ENCODE results near the gene BUD13.

The BUD13 gene

GRCh38 chr11:116720895-116721294, 51.9 kb downstream of the BUD13 start:
- H3K4me1 ChIP-seq (ENCODE audit: control insufficient read depth in 1 of 2, insufficient read depth in 2 of 2, low read length in 2 of 2), result peaks cover 12 to 16% of the 10 kb centered on the region in 2 donors
- peaks cover 0 to 4% of the 10 kb centered on the region in 2 donors for H3K27me3 ChIP-seq (ENCODE audit: control insufficient read depth in 1 of 2, insufficient read depth in 2 of 2, low read length in 2 of 2)
- no peaks in the 10 kb centered on the region for H3K9me3 ChIP-seq (ENCODE audit: control insufficient read depth in 1 of 2, low read length in 2 of 2)
- no peak overlapping the region for H3K27ac ChIP-seq (ENCODE audit: low read depth, low read length)
- H3K4me3 ChIP-seq (ENCODE audit: low read depth in 1 of 2, low read length in 2 of 2), result no peak overlapping the region
- H3K36me3 ChIP-seq (ENCODE audit: control insufficient read depth in 1 of 2, insufficient read depth in 2 of 2, low read length in 2 of 2), result no peaks in the 10 kb centered on the region
- H3K9ac ChIP-seq (ENCODE audit: low read depth in 1 of 2, low read length in 2 of 2), result no peak overlapping the region

DNA sequence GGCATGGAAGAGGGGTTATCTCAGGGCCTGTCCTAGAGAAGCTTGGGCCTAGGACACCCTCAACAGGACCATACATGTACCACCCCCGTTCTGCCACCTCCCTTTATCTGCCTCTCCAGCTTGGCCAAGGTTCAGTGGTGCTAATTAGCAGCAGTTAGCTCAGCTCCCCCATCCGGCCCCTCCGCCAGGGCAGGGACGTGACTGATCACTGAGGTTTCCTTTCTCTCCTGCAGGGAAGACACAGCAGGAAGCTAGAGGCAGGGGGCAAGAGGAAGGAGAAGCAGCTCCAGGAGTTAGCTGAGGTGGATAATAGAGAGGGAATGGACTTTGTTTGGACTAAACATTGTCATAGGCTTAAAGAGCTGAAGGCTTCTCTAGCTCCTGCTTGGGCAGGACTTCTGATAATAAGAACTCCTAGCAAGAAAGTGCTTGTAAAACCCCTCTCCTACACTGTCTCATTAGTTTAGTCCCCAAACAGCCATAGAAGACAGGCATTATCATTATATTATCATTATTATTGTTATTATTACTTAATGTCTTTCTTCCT, 53.8 kb downstream of the BUD13 start:
- Histone ChIP-seq H3K9me3 (ENCODE audit: control insufficient read depth in 1 of 2, low read length in 2 of 2) (no peaks in the 10 kb centered on the region), H3K4me1 (ENCODE audit: control insufficient read depth in 1 of 2, insufficient read depth in 2 of 2, low read length in 2 of 2) (peaks cover 8 to 11% of the 10 kb centered on the region in 2 donors), H3K27me3 (ENCODE audit: control insufficient read depth in 1 of 2, insufficient read depth in 2 of 2, low read length in 2 of 2) (peaks cover 0 to 4% of the 10 kb centered on the region in 2 donors), H3K27ac (ENCODE audit: low read depth, low read length) (no peak overlapping the region), H3K36me3 (ENCODE audit: control insufficient read depth in 1 of 2, insufficient read depth in 2 of 2, low read length in 2 of 2) (no peaks in the 10 kb centered on the region), H3K4me3 (ENCODE audit: low read depth in 1 of 2, low read length in 2 of 2) (no peak overlapping the region), H3K9ac (ENCODE audit: low read depth in 1 of 2, low read length in 2 of 2) (no peak overlapping the region)

DNA sequence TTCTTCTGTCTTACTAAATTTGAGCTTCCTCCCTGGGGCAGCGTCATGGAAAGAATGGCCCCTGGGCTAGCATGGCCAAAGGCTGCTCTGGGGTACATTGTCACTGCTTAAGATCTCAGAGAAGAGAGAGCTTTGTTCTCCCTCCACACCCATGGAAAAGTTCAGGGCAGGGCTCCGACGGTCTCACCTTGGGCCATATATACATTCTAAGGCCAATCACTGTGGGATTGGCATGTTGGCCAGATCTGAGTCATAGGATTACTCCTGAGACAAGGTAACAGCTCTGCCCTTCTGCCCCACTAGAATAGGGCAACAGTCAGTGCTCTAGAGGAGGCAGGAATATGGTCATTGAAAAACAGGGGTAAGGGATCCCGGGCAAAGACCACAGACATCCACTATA, 56.2 kb downstream of the BUD13 start:
- Histone ChIP-seq H3K9ac (ENCODE audit: low read depth in 1 of 2, low read length in 2 of 2) (no peak overlapping the region), H3K27ac (ENCODE audit: low read depth, low read length) (no peak overlapping the region), H3K4me3 (ENCODE audit: low read depth in 1 of 2, low read length in 2 of 2) (no peak overlapping the region), H3K9me3 (ENCODE audit: control insufficient read depth in 1 of 2, low read length in 2 of 2) (no peaks in the 10 kb centered on the region), H3K4me1 (ENCODE audit: control insufficient read depth in 1 of 2, insufficient read depth in 2 of 2, low read length in 2 of 2) (peaks cover 4 to 7% of the 10 kb centered on the region in 2 donors), H3K36me3 (ENCODE audit: control insufficient read depth in 1 of 2, insufficient read depth in 2 of 2, low read length in 2 of 2) (no peaks in the 10 kb centered on the region), H3K27me3 (ENCODE audit: control insufficient read depth in 1 of 2, insufficient read depth in 2 of 2, low read length in 2 of 2) (no peaks in the 10 kb centered on the region)

GRCh38 chr11:116715383-116715782, 57.4 kb downstream of the BUD13 start:
- Histone ChIP-seq H3K4me3 (ENCODE audit: low read depth in 1 of 2, low read length in 2 of 2) (no peak overlapping the region), H3K9me3 (ENCODE audit: control insufficient read depth in 1 of 2, low read length in 2 of 2) (no peaks in the 10 kb centered on the region), H3K4me1 (ENCODE audit: control insufficient read depth in 1 of 2, insufficient read depth in 2 of 2, low read length in 2 of 2) (peaks cover 4 to 7% of the 10 kb centered on the region in 2 donors), H3K9ac (ENCODE audit: low read depth in 1 of 2, low read length in 2 of 2) (no peak overlapping the region), H3K27ac (ENCODE audit: low read depth, low read length) (no peak overlapping the region), H3K27me3 (ENCODE audit: control insufficient read depth in 1 of 2, insufficient read depth in 2 of 2, low read length in 2 of 2) (no peaks in the 10 kb centered on the region), H3K36me3 (ENCODE audit: control insufficient read depth in 1 of 2, insufficient read depth in 2 of 2, low read length in 2 of 2) (no peaks in the 10 kb centered on the region)

GRCh38 chr11:116714902-116715301, 57.9 kb downstream of the BUD13 start:
- Histone ChIP-seq H3K27ac (ENCODE audit: low read depth, low read length) (no peak overlapping the region), H3K9me3 (ENCODE audit: control insufficient read depth in 1 of 2, low read length in 2 of 2) (no peaks in the 10 kb centered on the region), H3K27me3 (ENCODE audit: control insufficient read depth in 1 of 2, insufficient read depth in 2 of 2, low read length in 2 of 2) (no peaks in the 10 kb centered on the region), H3K36me3 (ENCODE audit: control insufficient read depth in 1 of 2, insufficient read depth in 2 of 2, low read length in 2 of 2) (no peaks in the 10 kb centered on the region), H3K4me3 (ENCODE audit: low read depth in 1 of 2, low read length in 2 of 2) (no peak overlapping the region), H3K9ac (ENCODE audit: low read depth in 1 of 2, low read length in 2 of 2) (no peak overlapping the region), H3K4me1 (ENCODE audit: control insufficient read depth in 1 of 2, insufficient read depth in 2 of 2, low read length in 2 of 2) (peaks cover 4 to 7% of the 10 kb centered on the region in 2 donors)

DNA sequence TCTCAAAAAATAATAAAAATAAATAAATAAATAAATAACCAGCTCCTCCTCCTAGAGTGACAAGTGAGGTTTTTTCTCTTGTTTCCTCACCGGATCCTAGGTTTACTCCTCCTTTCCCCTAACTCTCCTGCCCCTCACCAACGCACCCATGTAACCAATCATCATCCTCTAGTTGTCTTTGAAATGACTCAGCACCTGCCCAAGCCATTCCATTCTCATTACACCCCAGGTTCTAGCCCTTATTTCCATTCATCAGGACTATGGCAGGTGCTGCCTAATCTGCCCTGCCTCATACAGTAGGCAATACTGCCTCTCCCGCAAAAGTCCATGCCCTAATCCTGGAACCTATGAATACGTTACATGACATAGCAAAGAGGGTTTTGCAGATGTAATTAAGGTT, 60.4 kb downstream of the BUD13 start:
- no peaks in the 10 kb centered on the region for H3K36me3 ChIP-seq (ENCODE audit: control insufficient read depth in 1 of 2, insufficient read depth in 2 of 2, low read length in 2 of 2)
- H3K9ac ChIP-seq (ENCODE audit: low read depth in 1 of 2, low read length in 2 of 2), result no peak overlapping the region
- peaks cover 7 to 10% of the 10 kb centered on the region in 2 donors for H3K4me1 ChIP-seq (ENCODE audit: control insufficient read depth in 1 of 2, insufficient read depth in 2 of 2, low read length in 2 of 2)
- H3K27ac ChIP-seq (ENCODE audit: low read depth, low read length), result no peak overlapping the region
- no peaks in the 10 kb centered on the region for H3K27me3 ChIP-seq (ENCODE audit: control insufficient read depth in 1 of 2, insufficient read depth in 2 of 2, low read length in 2 of 2)
- no peaks in the 10 kb centered on the region for H3K9me3 ChIP-seq (ENCODE audit: control insufficient read depth in 1 of 2, low read length in 2 of 2)
- no peak overlapping the region for H3K4me3 ChIP-seq (ENCODE audit: low read depth in 1 of 2, low read length in 2 of 2)

GRCh38 chr11:116710762-116711161, 62.0 kb downstream of the BUD13 start:
- peaks cover 3 to 6% of the 10 kb centered on the region in 2 donors for H3K4me1 ChIP-seq (ENCODE audit: control insufficient read depth in 1 of 2, insufficient read depth in 2 of 2, low read length in 2 of 2)
- H3K9me3 ChIP-seq (ENCODE audit: control insufficient read depth in 1 of 2, low read length in 2 of 2), result no peaks in the 10 kb centered on the region
- H3K27ac ChIP-seq (ENCODE audit: low read depth, low read length), result no peak overlapping the region
- H3K36me3 ChIP-seq (ENCODE audit: control insufficient read depth in 1 of 2, insufficient read depth in 2 of 2, low read length in 2 of 2), result no peaks in the 10 kb centered on the region
- H3K4me3 ChIP-seq (ENCODE audit: low read depth in 1 of 2, low read length in 2 of 2), result no peak overlapping the region
- no peak overlapping the region for H3K9ac ChIP-seq (ENCODE audit: low read depth in 1 of 2, low read length in 2 of 2)
- no peaks in the 10 kb centered on the region for H3K27me3 ChIP-seq (ENCODE audit: control insufficient read depth in 1 of 2, insufficient read depth in 2 of 2, low read length in 2 of 2)

GRCh38 chr11:116710001-116710674, 62.6 kb downstream of the BUD13 start:
- Histone ChIP-seq H3K27me3 (ENCODE audit: control insufficient read depth in 1 of 2, insufficient read depth in 2 of 2, low read length in 2 of 2) (no peaks in the 10 kb centered on the region), H3K4me3 (ENCODE audit: low read depth in 1 of 2, low read length in 2 of 2) (no peak overlapping the region), H3K9me3 (ENCODE audit: control insufficient read depth in 1 of 2, low read length in 2 of 2) (no peaks in the 10 kb centered on the region), H3K27ac (ENCODE audit: low read depth, low read length) (no peak overlapping the region), H3K36me3 (ENCODE audit: control insufficient read depth in 1 of 2, insufficient read depth in 2 of 2, low read length in 2 of 2) (no peaks in the 10 kb centered on the region), H3K9ac (ENCODE audit: low read depth in 1 of 2, low read length in 2 of 2) (no peak overlapping the region), H3K4me1 (ENCODE audit: control insufficient read depth in 1 of 2, insufficient read depth in 2 of 2, low read length in 2 of 2) (peaks cover 3 to 6% of the 10 kb centered on the region in 2 donors)

GRCh38 chr11:116707746-116708145, 65.0 kb downstream of the BUD13 start:
- Histone ChIP-seq H3K4me1 (ENCODE audit: control insufficient read depth in 1 of 2, insufficient read depth in 2 of 2, low read length in 2 of 2) (peaks cover 3 to 6% of the 10 kb centered on the region in 2 donors), H3K27me3 (ENCODE audit: control insufficient read depth in 1 of 2, insufficient read depth in 2 of 2, low read length in 2 of 2) (no peaks in the 10 kb centered on the region), H3K9ac (ENCODE audit: low read depth in 1 of 2, low read length in 2 of 2) (no peak overlapping the region), H3K9me3 (ENCODE audit: control insufficient read depth in 1 of 2, low read length in 2 of 2) (no peaks in the 10 kb centered on the region), H3K36me3 (ENCODE audit: control insufficient read depth in 1 of 2, insufficient read depth in 2 of 2, low read length in 2 of 2) (no peaks in the 10 kb centered on the region), H3K4me3 (ENCODE audit: low read depth in 1 of 2, low read length in 2 of 2) (peak overlapping the region; percentile 16 to 37), H3K27ac (ENCODE audit: low read depth, low read length) (no peak overlapping the region)

GRCh38 chr11:116707161-116707629, 65.6 kb downstream of the BUD13 start:
- H3K36me3 ChIP-seq (ENCODE audit: control insufficient read depth in 1 of 2, insufficient read depth in 2 of 2, low read length in 2 of 2), result no peaks in the 10 kb centered on the region
- peak overlapping the region; percentile 37 to 50 for H3K4me3 ChIP-seq (ENCODE audit: low read depth in 1 of 2, low read length in 2 of 2)
- no peak overlapping the region for H3K27ac ChIP-seq (ENCODE audit: low read depth, low read length)
- peak overlapping the region; percentile 39 to 43 for H3K9ac ChIP-seq (ENCODE audit: low read depth in 1 of 2, low read length in 2 of 2)
- no peaks in the 10 kb centered on the region for H3K27me3 ChIP-seq (ENCODE audit: control insufficient read depth in 1 of 2, insufficient read depth in 2 of 2, low read length in 2 of 2)
- H3K4me1 ChIP-seq (ENCODE audit: control insufficient read depth in 1 of 2, insufficient read depth in 2 of 2, low read length in 2 of 2), result peaks cover 3 to 6% of the 10 kb centered on the region in 2 donors
- no peaks in the 10 kb centered on the region for H3K9me3 ChIP-seq (ENCODE audit: control insufficient read depth in 1 of 2, low read length in 2 of 2)
